ENCODE data around the gene CUTA.

The CUTA gene

GRCh38 chr6:33439956-33440648 is 22.2 kb upstream of the CUTA start:
- in situ Hi-C loops (cut with MboI; ENCODE audit: low sequenced_read_pairs) = no loop called here

- in situ Hi-C loops (cut with MboI; ENCODE audit: low sequenced_read_pairs) = no loop called here
Observed at GRCh38 chr6:33438978-33439594, 21.2 kb upstream of the CUTA start.

GRCh38 chr6:33437666-33438065 is 19.8 kb upstream of the CUTA start:
- in situ Hi-C loops (cut with MboI; ENCODE audit: low sequenced_read_pairs) = no loop called here

GRCh38 chr6:33434961-33435360 is 17.1 kb upstream of the CUTA start:
- in situ Hi-C loops (cut with MboI; ENCODE audit: low sequenced_read_pairs) = no loop called here

GRCh38 chr6:33433544-33434191 is 15.8 kb upstream of the CUTA start:
- in situ Hi-C loops (cut with MboI; ENCODE audit: low sequenced_read_pairs) = no loop called here

GRCh38 chr6:33433001-33433543 is 15.2 kb upstream of the CUTA start:
- in situ Hi-C loops (cut with MboI; ENCODE audit: low sequenced_read_pairs) = no loop called here

- in situ Hi-C loops (cut with MboI; ENCODE audit: low sequenced_read_pairs) = no loop called here
Observed at GRCh38 chr6:33432546-33432945, 14.6 kb upstream of the CUTA start.

- in situ Hi-C loops (cut with MboI; ENCODE audit: low sequenced_read_pairs) = no loop called here
Observed at GRCh38 chr6:33431880-33432541, 14.1 kb upstream of the CUTA start.

GRCh38 chr6:33430991-33431879 is 13.3 kb upstream of the CUTA start:
- in situ Hi-C loops (cut with MboI; ENCODE audit: low sequenced_read_pairs) = no loop called here

- in situ Hi-C loops (cut with MboI; ENCODE audit: low sequenced_read_pairs) = no loop called here
Observed at GRCh38 chr6:33430334-33430733, 12.4 kb upstream of the CUTA start.

- in situ Hi-C loops (cut with MboI; ENCODE audit: low sequenced_read_pairs) = no loop called here
Observed at GRCh38 chr6:33429750-33430052, 11.8 kb upstream of the CUTA start.

GRCh38 chr6:33428966-33429749 is 11.3 kb upstream of the CUTA start:
- in situ Hi-C loops (cut with MboI; ENCODE audit: low sequenced_read_pairs) = no loop called here

GRCh38 chr6:33428224-33428965 is 10.5 kb upstream of the CUTA start:
- in situ Hi-C loops (cut with MboI; ENCODE audit: low sequenced_read_pairs) = no loop called here

GRCh38 chr6:33427585-33428223 is 9.8 kb upstream of the CUTA start:
- in situ Hi-C loops (cut with MboI; ENCODE audit: low sequenced_read_pairs) = no loop called here

- in situ Hi-C loops (cut with MboI; ENCODE audit: low sequenced_read_pairs) = no loop called here
Observed at GRCh38 chr6:33426590-33427511, 8.9 kb upstream of the CUTA start.

- in situ Hi-C loops (cut with MboI; ENCODE audit: low sequenced_read_pairs) = no loop called here
Observed at GRCh38 chr6:33425668-33426577, 8.0 kb upstream of the CUTA start.
